ENCODE data around the gene DRD1.

Gene DRD1

DNA sequence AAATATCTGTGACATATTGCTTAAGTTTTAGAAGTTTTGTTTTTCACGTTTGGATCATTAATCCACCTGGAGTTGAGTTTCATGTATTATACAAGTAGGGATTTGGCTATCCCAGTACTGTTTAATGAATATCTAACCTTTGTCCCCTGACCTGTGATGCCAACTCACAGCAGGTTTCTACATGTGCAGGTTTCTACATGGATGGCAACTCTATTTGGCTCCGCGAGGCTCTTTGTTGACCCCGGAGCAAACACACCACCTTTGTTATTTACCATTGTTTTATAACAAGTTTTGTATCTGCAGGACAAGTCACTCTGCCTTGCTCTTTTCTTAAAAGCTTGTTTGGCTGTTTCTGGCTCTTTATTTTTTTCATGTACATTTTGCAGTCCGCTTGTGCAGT is 33.5 kb upstream of the DRD1 start:
- no peak for DNase-seq (ENCODE audit: low read depth)
- H3K4me3 ChIP-seq (ENCODE audit: low read length): no peak overlapping the region
- TF ChIP-seq, protein P1, sequence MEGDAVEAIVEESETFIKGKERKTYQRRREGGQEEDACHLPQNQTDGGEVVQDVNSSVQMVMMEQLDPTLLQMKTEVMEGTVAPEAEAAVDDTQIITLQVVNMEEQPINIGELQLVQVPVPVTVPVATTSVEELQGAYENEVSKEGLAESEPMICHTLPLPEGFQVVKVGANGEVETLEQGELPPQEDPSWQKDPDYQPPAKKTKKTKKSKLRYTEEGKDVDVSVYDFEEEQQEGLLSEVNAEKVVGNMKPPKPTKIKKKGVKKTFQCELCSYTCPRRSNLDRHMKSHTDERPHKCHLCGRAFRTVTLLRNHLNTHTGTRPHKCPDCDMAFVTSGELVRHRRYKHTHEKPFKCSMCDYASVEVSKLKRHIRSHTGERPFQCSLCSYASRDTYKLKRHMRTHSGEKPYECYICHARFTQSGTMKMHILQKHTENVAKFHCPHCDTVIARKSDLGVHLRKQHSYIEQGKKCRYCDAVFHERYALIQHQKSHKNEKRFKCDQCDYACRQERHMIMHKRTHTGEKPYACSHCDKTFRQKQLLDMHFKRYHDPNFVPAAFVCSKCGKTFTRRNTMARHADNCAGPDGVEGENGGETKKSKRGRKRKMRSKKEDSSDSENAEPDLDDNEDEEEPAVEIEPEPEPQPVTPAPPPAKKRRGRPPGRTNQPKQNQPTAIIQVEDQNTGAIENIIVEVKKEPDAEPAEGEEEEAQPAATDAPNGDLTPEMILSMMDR (conservative IDR thresholded peaks at IDR 0.05; ENCODE audit: low read length): no peak

DNA sequence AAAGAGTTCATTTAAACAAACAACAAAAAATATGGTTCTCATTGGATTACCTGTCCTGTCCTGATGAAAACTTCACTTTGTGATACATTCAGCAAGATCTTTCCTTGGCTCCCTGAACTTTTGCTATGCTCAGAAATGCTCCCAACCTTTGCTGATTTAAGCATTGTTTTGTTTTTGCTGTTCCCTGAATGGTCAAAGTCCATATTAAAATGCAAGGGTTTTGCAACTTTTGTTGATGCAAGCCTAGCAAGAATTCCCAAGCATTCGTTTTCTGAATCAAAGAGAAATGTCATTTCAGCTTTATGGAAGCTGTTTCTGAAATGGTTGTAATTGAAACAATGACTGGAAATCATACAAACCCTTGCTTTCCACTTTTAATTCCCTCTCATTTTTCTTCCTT is 31.3 kb upstream of the DRD1 start:
- H3K4me3 ChIP-seq (ENCODE audit: low read length): no peak overlapping the region
- TF ChIP-seq, protein P1 (conservative IDR thresholded peaks at IDR 0.05; ENCODE audit: low read length): no peak
- no peak for DNase-seq (ENCODE audit: low read depth)

DNA sequence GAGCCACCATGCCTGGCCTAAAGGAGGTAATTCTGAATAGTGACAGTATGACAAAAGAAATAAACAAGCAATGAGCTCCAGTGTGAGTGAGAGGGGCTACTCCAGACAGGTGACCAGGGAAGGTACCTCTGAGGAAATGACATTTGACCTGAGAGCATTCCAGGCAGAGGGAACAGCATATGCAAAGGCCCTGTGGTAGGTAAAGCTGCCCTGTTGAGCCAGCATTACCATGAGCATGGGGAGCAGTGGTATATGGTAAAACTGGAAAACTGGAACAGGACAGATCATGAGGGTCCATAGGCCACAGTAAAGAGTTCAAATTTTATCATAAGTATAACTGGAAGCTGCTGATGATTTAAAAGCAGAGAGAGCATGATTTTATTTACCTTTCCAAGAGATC is 28.4 kb upstream of the DRD1 start:
- no peak overlapping the region for H3K4me3 ChIP-seq (ENCODE audit: low read length)
- no peak for DNase-seq (ENCODE audit: low read depth)
- TF ChIP-seq, protein P1 (conservative IDR thresholded peaks at IDR 0.05; ENCODE audit: low read length): no peak

DNA sequence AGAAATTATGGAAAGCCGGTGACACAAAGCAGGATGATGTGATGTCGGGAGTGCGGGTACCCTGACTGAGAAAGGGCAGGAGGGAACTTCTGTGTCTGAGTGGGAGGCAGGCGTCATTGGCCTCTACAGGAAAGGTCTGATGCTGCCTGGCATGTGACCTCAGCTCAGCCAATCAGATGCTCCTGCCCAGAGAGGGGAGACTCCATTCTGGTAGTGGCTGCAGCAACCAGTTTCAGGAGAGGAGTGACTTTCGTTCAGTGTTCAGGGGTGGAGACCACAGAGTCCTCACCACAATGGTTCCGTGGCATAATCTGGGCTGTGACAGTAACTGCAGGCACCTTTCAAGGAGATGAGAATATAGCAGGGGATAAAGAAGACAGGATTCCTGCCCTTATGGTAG is 27.6 kb upstream of the DRD1 start:
- no peak overlapping the region for H3K4me3 ChIP-seq (ENCODE audit: low read length)
- TF ChIP-seq, protein P1 (conservative IDR thresholded peaks at IDR 0.05; ENCODE audit: low read length): no peak
- DNase-seq (ENCODE audit: low read depth): no peak

DNA sequence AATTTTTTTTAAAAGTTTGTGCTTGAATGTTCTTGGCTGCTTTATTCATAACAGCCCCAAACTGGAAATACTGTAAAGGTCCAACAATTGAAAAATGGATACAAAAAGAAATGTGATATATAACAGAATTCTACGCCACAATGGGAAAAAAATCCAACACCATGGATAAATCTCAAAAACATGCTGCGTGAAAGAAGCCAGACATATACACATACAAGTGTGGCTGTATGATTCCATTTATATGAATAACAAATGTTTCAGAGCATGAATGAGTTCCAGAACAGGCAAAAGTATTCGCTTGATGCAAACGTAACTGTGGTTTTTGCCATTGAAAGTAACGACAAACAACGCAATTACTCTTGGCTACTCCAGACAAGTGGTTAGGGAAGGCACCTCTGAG is 27.2 kb upstream of the DRD1 start:
- no peak overlapping the region for H3K4me3 ChIP-seq (ENCODE audit: low read length)
- DNase-seq (ENCODE audit: low read depth): no peak
- TF ChIP-seq, protein P1 (conservative IDR thresholded peaks at IDR 0.05; ENCODE audit: low read length): no peak

DNA sequence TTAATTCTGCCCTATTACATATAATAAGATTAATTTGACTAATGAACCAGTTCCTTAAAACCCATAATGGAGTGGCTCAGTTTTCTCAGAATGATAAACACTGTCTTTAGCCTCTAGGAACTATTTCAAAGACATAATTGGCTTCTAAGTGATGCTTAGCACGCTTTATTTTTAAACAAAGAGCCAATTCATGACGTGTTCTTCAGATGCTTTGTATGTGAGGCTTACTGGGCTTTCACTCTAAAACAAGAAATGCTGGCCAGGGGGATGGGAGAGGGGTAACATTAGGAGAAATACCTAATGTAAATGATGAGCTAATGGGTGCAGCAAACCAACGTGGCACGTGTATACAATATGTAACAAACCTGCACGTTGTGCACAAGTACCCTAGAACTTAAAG is 26.8 kb upstream of the DRD1 start:
- H3K4me3 ChIP-seq (ENCODE audit: low read length): no peak overlapping the region
- DNase-seq (ENCODE audit: low read depth): no peak
- TF ChIP-seq, protein P1 (conservative IDR thresholded peaks at IDR 0.05; ENCODE audit: low read length): no peak

DNA sequence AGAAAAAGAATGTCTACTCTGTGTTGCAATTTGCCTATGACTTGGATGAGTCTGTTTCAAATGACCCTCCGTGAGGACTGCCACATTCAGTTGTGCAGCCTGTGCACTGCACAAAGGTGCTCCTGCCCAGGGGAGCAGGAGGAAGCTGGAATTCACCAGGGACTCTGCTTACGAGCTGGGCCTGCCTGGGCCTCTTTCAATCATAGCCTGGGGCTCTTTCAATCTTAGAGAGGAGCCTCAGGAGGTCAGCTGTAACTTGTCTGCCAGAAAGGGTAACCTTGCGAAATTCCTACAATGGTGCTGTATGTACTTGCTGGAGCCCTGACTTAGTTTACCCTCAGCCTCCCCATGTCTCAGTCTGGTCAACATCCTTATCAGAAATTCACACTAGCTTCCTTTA is 25.9 kb upstream of the DRD1 start:
- H3K4me3 ChIP-seq (ENCODE audit: low read length): no peak overlapping the region
- no peak for DNase-seq (ENCODE audit: low read depth)
- TF ChIP-seq, protein P1 (conservative IDR thresholded peaks at IDR 0.05; ENCODE audit: low read length): no peak

Measured in AG10803 (cell line).